ENCODE measurements around the gene SLC9B2.

Gene SLC9B2

GRCh38 chr4:102988429-102989020 is 88.0 kb downstream of the SLC9B2 start:
- no peak for ATAC-seq (replicated peaks)
- no peak overlapping the region for H3K27ac Mint-ChIP-seq
- no peaks in the 10 kb centered on the region for H3K4me1 Mint-ChIP-seq (ENCODE audit: low read depth in 2 of 2)
- H3K9me3 Mint-ChIP-seq = no peaks in the 10 kb centered on the region
- no peaks in the 10 kb centered on the region for H3K27me3 Mint-ChIP-seq
- no peaks in the 10 kb centered on the region for H3K36me3 Mint-ChIP-seq (ENCODE audit: insufficient read depth)
- no peak for DNase-seq
- no peak overlapping the region for H3K4me3 Mint-ChIP-seq

- no peak overlapping the region for H3K27ac Mint-ChIP-seq
- H3K9me3 Mint-ChIP-seq = no peaks in the 10 kb centered on the region
- no peaks in the 10 kb centered on the region for H3K27me3 Mint-ChIP-seq
- peaks cover 2% of the 10 kb centered on the region for H3K36me3 Mint-ChIP-seq (ENCODE audit: insufficient read depth)
- H3K4me1 Mint-ChIP-seq (ENCODE audit: low read depth in 2 of 2) = no peaks in the 10 kb centered on the region
- DNase-seq (no peak), ATAC-seq (replicated peaks) (no peak)
- H3K4me3 Mint-ChIP-seq = no peak overlapping the region
Measured at GRCh38 chr4:102981005-102981404, 95.6 kb downstream of the SLC9B2 start.
